ENCODE measurements around the gene KCNG4. TPM values are rescaled to one million over a fixed set of nuclear protein-coding genes. Genes with fewer than 3 reads are reported as not detected.

Gene KCNG4, protein sequence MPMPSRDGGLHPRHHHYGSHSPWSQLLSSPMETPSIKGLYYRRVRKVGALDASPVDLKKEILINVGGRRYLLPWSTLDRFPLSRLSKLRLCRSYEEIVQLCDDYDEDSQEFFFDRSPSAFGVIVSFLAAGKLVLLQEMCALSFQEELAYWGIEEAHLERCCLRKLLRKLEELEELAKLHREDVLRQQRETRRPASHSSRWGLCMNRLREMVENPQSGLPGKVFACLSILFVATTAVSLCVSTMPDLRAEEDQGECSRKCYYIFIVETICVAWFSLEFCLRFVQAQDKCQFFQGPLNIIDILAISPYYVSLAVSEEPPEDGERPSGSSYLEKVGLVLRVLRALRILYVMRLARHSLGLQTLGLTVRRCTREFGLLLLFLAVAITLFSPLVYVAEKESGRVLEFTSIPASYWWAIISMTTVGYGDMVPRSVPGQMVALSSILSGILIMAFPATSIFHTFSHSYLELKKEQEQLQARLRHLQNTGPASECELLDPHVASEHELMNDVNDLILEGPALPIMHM
- under 0.01 TPM in 1 of 2 replicates, not detected in the other for total RNA-seq

DNA sequence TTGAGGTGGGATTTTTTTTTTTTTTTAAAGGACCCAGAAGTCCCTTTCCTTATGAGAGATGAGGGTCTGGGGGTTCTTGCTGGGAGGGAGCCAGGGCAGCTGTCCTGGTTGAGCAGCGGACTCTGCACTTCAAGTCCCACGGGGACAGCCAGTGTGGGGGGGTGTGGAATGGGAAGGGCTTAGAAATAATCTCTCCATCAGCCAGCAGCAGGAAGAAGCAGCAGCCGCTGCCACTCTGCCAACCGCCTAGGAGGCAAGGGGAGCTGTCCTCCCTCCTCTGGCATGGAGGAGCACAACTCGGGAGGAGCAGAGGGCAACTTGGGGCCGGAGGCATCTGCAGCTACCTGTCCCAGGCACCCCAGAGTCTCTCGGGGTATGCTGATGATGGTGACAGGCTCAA lies at the start of gene KCNG4:
KCNG4 (minus strand) TSS at position 104 of the 400 bp plus-strand sequence. CDS start 2,527 bp downstream, outside the sequence.

DNA sequence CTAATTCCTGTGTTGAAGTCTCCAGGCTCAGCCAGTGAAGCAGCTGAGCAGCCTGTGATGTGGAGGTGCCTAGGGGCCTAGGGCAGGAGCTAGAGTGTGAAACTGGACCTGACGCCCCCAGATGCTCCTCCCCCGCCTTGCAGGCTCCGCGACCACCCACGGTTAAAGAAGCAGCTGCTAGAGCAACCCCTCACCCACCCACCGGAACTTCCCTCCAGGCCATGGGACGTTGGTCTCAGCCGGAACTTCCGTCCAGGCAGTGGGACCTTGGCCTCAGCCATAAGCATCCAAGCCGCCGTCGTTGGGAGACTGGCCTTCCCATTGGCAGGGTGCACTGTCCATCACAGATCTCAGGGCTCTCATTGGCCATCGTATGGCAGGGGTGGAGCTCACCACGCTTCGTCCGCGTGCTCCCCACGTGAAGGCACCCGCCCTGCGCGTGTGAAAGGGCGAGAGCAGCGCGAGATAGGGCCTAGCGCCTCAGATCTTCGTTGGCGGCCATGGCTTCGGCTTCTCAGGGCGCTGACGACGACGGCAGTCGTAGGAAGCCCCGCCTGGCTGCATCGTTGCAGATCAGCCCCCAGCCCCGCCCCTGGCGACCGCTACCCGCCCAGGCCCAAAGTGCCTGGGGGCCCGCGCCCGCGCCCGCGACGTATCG lies 49.0 kb downstream of the KCNG4 start, which contains the start of gene ADAD2:
ADAD2 (plus strand) TSS at position 427 of the 658 bp plus-strand sequence; CDS start at position 501, 74 bp downstream.

DNA sequence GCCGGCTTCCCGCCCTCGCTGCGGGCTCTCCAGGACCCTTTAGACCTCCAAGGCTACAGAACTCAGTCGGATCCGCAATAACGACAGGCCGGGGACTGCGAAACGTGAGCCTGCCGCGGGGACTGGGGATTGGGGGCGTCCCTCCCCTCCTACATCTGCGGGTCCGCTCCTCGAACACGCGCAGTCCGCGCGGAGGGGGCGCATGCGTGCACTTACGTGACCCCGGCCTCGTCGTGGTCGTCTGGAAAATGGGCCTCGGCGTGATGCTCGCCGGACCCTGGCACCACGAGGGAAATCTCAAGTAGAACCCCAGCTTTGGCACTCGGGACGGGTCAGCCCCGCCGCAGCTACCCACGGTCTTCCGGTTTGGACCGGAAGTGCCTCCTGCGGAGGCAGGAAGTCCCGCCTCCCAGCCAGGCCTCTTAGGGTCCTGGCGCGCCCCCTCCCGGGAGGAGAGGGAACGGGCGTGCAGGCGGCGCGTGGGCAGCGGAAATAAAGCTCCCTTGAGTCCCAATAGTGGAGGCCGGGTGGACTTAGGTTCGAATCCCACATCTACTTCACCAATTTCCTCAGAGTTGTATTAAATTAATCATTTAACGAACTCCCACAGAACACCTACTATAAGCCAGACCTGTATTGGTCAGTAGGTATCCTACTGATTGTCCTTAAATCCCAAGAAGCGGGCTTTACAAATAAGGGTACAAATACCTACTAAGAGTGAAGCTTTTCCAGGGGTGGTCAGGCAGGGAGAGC lies 53.0 kb downstream of the KCNG4 start, which contains the start of gene TAF1C:
TAF1C (minus strand) TSS at position 373 of the 753 bp plus-strand sequence. CDS start 2,069 bp downstream, outside the sequence.

Other genes with a start within 250 kb of the KCNG4 start
- not detected in 2 replicates for gene SLC38A8, start 197.2 kb downstream of the KCNG4 start, total RNA-seq
- gene MBTPS1, start 123.1 kb downstream of the KCNG4 start, total RNA-seq = 92.7 and 93.7 TPM in 2 replicates
- gene HSDL1, start 94.8 kb downstream of the KCNG4 start, total RNA-seq = 18.4 and 21.4 TPM in 2 replicates
- under 0.01 TPM in 2 replicates for gene DNAAF1, start 94.7 kb downstream of the KCNG4 start, total RNA-seq
- 10.6 and 14.4 TPM in 2 replicates for gene TAF1C, start 53.0 kb downstream of the KCNG4 start, total RNA-seq
- gene ADAD2, start 48.9 kb downstream of the KCNG4 start, total RNA-seq = not detected in 2 replicates
- gene WFDC1, start 54.9 kb upstream of the KCNG4 start, total RNA-seq = 0.17 and 0.47 TPM in 2 replicates
- 0.69 TPM in 1 of 2 replicates, not detected in the other for gene ATP2C2, start 128.5 kb upstream of the KCNG4 start, total RNA-seq

All from bronchial smooth muscle cell (primary cell).